ENCODE data around the gene TSTD2. TPM values are rescaled to one million over a fixed set of nuclear protein-coding genes. Genes with fewer than 3 reads are reported as not detected.
"Not testable (repeated sequence)": the region's sequence is repeated elsewhere in the genome, so short reads cannot be mapped to it uniquely, and the experiment has no call there.

The TSTD2 gene
- total RNA-seq, 1 experiment from 2014 or later = 13.0 TPM

DNA sequence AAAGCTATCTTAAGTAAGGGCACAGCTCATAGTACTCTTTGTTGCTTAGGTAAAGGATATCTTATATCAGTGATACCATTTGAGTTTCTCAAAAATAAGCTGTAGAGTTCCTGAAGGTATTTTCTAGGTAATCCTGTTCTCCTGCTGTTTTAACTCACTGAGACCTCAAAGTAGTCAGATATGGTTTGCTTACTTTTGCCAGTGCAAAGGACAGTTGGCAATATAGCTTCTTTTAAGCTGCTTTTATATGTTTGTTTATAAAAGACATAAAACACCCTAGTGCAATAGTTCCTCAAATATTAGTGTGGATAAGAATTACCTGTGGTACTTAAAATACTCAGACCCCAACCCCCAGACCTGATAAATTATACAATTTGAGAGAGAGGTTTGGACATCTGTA is 12.6 kb upstream of the TSTD2 start:
- H3K27me3 ChIP-seq (ENCODE audit: control insufficient read depth, insufficient read depth, low read length) = no peaks in the 10 kb centered on the region
- peaks cover 19% of the 10 kb centered on the region for H3K36me3 ChIP-seq (replicated peaks; ENCODE audit: control insufficient read depth, insufficient read depth, low read length)
- no peak overlapping the region for H3K4me3 ChIP-seq (ENCODE audit: insufficient read depth, low read depth, low read length)
- DNase-seq = no peak

DNA sequence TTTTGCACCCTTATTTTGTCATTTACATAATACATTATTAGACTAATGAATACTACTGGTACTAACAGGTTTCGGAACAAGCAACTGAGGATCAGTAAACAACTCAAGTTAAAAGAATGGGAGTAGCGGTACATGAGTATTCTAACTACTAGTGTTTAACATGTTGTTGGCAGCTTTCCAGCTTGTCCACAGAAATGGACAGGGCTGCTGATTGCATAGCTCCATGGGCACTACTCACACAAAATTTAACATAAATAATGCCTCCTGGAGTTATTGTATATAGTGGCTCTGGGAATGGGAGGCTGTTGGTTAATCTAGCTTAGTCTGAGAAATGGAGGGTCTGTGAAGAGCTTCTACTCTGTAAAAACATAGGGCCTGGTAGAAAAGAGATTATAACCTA is 7.2 kb upstream of the TSTD2 start:
- H3K27me3 ChIP-seq (ENCODE audit: control insufficient read depth, insufficient read depth, low read length) = no peaks in the 10 kb centered on the region
- H3K36me3 ChIP-seq (replicated peaks; ENCODE audit: control insufficient read depth, insufficient read depth, low read length) = peaks cover 7% of the 10 kb centered on the region
- H3K4me3 ChIP-seq (ENCODE audit: insufficient read depth, low read depth, low read length) = no peak overlapping the region
- DNase-seq = no peak

DNA sequence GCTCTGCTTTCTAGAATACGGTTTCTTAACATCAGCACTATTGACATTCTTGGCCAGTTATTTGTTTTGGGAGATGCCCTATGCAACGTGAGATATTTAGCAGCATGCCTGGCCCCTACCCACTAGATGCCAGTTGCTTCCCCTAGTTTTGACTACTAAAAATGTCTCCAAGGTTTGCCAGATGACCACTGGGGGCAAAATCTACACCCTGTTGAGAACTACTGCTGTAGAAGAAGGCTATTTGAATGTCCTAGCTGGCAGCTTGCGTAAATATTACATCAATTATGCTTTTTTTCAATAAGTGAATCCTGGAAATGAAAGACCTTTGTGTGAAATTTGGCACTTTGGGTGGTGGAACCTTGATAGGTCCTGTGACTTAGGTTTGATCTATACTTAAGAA is 5.5 kb upstream of the TSTD2 start:
- DNase-seq = peak; percentile 11
- H3K27me3 ChIP-seq (ENCODE audit: control insufficient read depth, insufficient read depth, low read length) = no peaks in the 10 kb centered on the region
- no peak overlapping the region for H3K4me3 ChIP-seq (ENCODE audit: insufficient read depth, low read depth, low read length)
- peaks cover 3% of the 10 kb centered on the region for H3K36me3 ChIP-seq (replicated peaks; ENCODE audit: control insufficient read depth, insufficient read depth, low read length)

DNA sequence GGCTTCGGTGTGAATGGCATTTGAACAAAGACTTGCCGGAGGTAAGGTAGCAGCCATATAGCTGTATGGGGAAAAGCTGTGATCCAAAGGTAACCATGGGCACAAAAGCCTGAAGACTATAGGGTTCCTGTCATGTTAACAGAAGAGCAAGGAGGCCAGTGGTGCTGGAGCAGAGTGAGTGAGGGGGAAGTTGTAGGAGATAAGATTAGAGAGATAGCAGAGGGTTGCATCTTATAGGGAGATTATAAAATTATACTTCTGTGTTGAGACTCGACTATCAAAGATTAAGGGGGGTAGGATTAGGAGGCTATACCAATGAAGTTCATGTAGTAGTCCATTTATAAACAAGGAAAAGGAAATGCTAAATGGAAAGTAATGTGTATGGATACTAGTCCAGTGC is 3.7 kb upstream of the TSTD2 start:
- no peak for DNase-seq
- Histone ChIP-seq H3K36me3 (replicated peaks; ENCODE audit: control insufficient read depth, insufficient read depth, low read length) (no peaks in the 10 kb centered on the region; the same call in 1 of the 2 replicates), H3K27me3 (ENCODE audit: control insufficient read depth, insufficient read depth, low read length) (no peaks in the 10 kb centered on the region), H3K4me3 (ENCODE audit: insufficient read depth, low read depth, low read length) (no peak overlapping the region)

DNA sequence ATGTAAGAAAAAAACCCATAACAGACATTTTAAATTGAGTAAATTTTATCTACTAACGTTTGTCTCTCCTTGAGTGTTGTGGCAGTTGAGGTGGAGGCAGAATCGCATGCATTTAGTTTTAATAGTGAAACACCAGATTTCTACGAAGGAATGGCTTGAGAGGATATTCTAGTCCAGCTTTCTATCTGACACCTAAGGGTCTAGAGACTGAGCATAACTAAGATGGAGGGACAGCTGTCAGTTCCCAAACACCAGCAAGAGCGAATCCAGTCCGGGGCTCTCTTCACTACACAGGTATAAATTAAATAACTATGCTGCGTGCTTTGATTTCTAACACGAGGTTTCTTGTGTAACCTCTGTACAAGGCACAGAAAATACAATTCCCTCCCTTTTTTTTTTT is 1.9 kb upstream of the TSTD2 start:
- H3K27me3 ChIP-seq (ENCODE audit: control insufficient read depth, insufficient read depth, low read length) = no peaks in the 10 kb centered on the region

DNA sequence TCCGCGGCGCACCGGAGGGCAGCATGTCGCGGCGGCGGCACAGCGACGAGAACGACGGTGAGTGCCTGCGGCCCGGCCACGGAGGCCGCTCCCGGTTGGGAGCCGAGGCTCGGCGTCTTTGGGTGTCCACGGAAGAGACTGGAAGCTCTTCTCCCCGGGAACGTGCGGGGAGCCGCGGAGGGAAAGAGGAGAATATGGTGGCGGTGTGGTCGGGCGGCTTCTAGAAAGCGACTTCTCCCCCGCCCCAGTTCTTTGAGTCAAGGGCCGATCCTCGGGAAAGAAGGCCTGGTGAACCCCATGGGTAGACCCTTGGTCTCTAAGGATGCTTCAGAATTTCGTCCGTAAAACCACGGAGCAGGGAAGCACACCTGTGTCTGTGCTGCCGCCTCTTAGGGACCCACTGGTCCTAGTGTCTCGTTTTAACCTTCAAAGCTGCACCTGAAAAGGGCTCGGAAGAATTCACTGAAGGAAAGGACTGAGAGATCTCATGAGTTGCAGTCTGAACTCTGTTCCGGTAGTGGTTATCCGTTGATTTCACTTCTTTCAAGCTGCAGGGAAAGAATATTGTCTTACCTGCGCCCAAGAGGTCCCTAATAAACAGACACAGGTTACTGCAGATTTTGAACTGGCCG is 807 bp upstream of the TSTD2 start:
- DNase-seq = no peak
- no peaks in the 10 kb centered on the region; the same call in 1 of the 2 replicates for H3K36me3 ChIP-seq (replicated peaks; ENCODE audit: control insufficient read depth, insufficient read depth, low read length)
- peak overlapping the region; percentile 94 for H3K4me3 ChIP-seq (ENCODE audit: insufficient read depth, low read depth, low read length)
- H3K27me3 ChIP-seq (ENCODE audit: control insufficient read depth, insufficient read depth, low read length) = no peaks in the 10 kb centered on the region

More for the DNA sequence above, 1.9 kb upstream of the TSTD2 start:
- no peak for DNase-seq
- no peak overlapping the region for H3K4me3 ChIP-seq (ENCODE audit: insufficient read depth, low read depth, low read length)
- no peaks in the 10 kb centered on the region for H3K36me3 ChIP-seq (replicated peaks; ENCODE audit: control insufficient read depth, insufficient read depth, low read length)

DNA sequence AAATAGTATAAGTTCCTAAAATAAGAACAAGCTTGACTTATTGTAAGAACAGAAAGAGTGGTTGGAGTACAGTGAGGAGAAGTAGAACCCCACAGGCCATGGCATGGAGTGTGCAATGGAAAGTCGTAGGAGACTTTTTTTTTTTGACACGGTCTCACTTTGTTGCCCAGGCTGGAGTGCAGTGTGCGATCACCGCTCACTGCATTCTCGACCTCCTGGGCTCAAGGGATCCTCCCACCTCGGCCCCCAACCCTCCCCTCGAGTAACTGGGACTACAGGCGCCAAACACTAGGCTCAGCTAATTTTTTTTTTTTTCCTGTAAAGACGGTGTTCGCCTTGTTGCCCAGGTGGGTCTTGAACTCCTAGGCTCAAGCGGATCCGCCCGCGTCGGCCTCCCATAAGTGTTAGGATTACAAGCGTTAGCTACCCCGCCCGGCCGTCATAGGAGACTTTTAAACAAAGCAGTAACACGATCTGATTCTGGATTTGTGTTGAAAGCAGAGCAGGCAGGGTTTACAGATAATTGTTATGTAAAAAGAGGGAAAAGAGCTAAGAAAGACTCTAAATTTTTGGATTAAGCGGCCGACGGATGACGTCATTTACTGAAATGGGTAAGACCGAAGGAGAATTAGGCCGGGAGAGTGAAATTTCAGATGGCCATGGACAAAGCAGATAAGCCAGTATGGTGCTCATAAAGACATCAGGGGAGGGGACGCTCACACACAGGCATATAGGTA is 752 bp downstream of the TSTD2 start:
- DNase-seq = peak; percentile 24
- peak overlapping the region; percentile 94 for H3K4me3 ChIP-seq (ENCODE audit: insufficient read depth, low read depth, low read length)
- H3K27me3 ChIP-seq (ENCODE audit: control insufficient read depth, insufficient read depth, low read length) = no peaks in the 10 kb centered on the region
- no peaks in the 10 kb centered on the region; the same call in 1 of the 2 replicates for H3K36me3 ChIP-seq (replicated peaks; ENCODE audit: control insufficient read depth, insufficient read depth, low read length)

DNA sequence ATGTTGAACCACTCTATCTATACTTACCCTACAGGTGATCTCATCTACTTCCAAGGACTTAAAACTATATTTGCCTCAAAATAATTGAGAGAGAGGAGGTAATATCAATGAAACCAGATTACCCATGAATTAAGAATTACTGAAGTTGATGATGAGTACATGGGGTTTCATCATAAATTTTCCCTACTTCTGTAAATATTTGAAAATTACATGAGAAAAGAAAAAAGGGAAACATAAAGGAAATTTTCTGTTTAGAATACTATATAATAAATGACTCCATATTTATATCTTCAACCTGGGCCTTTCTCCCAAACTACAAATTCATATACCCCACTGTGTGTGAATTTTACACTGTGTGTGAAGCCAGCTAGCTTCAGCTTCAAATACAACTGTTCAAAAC is 2.6 kb downstream of the TSTD2 start:
- no peaks in the 10 kb centered on the region for H3K27me3 ChIP-seq (ENCODE audit: control insufficient read depth, insufficient read depth, low read length)
- H3K36me3 ChIP-seq (replicated peaks; ENCODE audit: control insufficient read depth, insufficient read depth, low read length) = peaks cover 1% of the 10 kb centered on the region
- DNase-seq = no peak
- H3K4me3 ChIP-seq (ENCODE audit: insufficient read depth, low read depth, low read length) = no peak overlapping the region

DNA sequence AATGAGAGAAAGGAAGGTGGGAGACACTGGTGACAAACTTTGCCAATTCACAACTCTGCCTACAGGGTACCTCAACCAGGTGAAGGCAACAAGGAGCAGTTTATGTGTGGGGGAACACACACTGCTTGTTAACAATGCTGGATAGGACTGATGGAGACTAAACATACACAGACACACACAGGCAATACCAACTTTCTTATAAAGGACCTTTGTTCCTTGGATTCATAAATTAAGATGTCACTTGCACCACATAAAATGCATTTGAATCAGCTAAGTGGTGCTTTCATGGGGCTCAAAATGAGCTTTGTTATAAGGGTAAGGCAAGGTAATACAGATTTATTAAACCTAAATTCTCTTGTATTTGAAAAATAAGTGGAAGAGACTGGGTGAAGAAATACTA is 4.0 kb downstream of the TSTD2 start:
- no peaks in the 10 kb centered on the region for H3K27me3 ChIP-seq (ENCODE audit: control insufficient read depth, insufficient read depth, low read length)
- peaks cover 2% of the 10 kb centered on the region for H3K36me3 ChIP-seq (replicated peaks; ENCODE audit: control insufficient read depth, insufficient read depth, low read length)
- no peak for DNase-seq
- no peak overlapping the region for H3K4me3 ChIP-seq (ENCODE audit: insufficient read depth, low read depth, low read length)

DNA sequence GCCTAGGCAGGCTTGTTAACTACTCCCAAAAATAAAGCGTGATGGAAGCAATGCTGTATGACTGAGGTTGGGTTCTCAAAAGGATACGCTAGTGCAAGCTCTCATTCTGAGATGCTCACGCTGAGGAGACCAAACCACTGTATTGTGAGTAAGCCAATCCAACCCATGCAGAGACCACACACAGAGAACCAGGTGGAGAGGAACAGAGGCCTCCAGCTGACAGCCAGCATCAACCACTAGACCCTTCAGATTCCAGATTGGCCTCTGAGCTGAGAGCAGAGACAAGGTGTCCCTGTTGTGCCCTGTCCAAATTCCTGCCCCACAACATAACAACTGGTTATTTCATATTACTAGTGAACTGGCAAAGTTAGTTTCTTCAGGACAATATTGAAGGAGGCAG is 4.5 kb downstream of the TSTD2 start:
- Histone ChIP-seq H3K4me3 (ENCODE audit: insufficient read depth, low read depth, low read length) (no peak overlapping the region), H3K27me3 (ENCODE audit: control insufficient read depth, insufficient read depth, low read length) (no peaks in the 10 kb centered on the region), H3K36me3 (replicated peaks; ENCODE audit: control insufficient read depth, insufficient read depth, low read length) (peaks cover 2% of the 10 kb centered on the region)
- peak; percentile 22 for DNase-seq

DNA sequence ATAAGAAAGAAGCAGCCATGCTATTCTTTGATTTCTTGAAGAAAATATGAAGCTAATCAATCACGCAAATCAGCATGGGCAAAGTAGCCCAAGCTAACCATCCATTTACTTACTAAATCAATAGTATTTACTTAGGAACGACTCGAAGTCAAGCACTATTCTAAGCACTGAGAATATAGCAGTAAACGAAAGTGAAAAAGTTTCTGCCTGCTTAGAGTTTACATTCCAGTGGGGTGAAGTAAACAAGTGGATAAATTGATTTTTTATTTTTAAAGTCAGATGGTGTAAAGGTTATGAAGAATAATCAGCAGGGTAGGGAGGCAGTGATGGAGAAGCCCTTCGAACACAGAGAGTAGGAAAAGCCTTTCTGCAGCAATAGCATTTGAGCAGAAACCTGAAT is 5.5 kb downstream of the TSTD2 start:
- no peaks in the 10 kb centered on the region for H3K27me3 ChIP-seq (ENCODE audit: control insufficient read depth, insufficient read depth, low read length)
- no peak for DNase-seq
- H3K4me3 ChIP-seq (ENCODE audit: insufficient read depth, low read depth, low read length) = no peak overlapping the region
- peaks cover 4% of the 10 kb centered on the region for H3K36me3 ChIP-seq (replicated peaks; ENCODE audit: control insufficient read depth, insufficient read depth, low read length)

DNA sequence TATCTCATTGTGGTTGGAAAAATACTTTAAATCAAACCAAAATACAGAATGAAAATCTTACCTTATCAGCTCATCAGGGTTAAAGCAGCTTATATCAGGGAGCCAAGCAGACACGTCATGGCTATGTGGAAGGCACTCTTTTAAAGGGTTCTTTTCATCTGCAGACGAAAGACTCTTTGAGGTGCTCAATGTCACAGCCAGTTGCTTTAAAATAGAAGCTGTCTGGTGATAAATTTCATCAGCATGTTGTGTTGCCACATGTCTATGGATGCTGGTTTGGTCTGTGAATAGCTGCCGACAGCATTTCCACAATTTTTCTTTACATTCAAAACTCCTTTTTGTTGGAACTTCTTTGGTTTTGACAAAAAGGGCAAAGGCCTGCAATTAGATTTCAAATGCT is 7.5 kb downstream of the TSTD2 start:
- peaks cover 8% of the 10 kb centered on the region for H3K36me3 ChIP-seq (replicated peaks; ENCODE audit: control insufficient read depth, insufficient read depth, low read length)
- no peak for DNase-seq
- no peaks in the 10 kb centered on the region for H3K27me3 ChIP-seq (ENCODE audit: control insufficient read depth, insufficient read depth, low read length)

DNA sequence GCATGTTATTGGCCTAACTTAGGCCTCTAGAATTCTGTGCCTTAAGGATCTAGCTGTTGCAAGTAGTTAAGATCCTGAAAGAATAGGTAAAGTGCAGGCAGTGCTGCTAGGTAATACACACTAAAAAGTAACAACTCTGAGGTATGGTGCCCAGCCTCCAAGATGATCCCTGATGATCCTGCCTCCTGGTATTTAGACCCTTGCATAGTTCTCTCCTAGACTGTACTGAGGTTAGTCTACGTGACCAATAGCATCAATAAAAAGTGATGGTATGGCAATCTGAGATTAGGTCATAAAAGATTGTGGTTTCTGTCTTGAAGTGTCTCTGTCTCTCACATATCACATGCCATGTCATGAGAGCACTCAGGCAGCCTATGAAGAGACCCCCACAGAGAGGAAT is 9.2 kb downstream of the TSTD2 start:
- DNase-seq = no peak
- Histone ChIP-seq H3K36me3 (replicated peaks; ENCODE audit: control insufficient read depth, insufficient read depth, low read length) (peaks cover 8% of the 10 kb centered on the region), H3K4me3 (ENCODE audit: insufficient read depth, low read depth, low read length) (no peak overlapping the region), H3K27me3 (ENCODE audit: control insufficient read depth, insufficient read depth, low read length) (no peaks in the 10 kb centered on the region)

More for the DNA sequence above, 7.5 kb downstream of the TSTD2 start:
- H3K4me3 ChIP-seq (ENCODE audit: insufficient read depth, low read depth, low read length) = no peak overlapping the region

DNA sequence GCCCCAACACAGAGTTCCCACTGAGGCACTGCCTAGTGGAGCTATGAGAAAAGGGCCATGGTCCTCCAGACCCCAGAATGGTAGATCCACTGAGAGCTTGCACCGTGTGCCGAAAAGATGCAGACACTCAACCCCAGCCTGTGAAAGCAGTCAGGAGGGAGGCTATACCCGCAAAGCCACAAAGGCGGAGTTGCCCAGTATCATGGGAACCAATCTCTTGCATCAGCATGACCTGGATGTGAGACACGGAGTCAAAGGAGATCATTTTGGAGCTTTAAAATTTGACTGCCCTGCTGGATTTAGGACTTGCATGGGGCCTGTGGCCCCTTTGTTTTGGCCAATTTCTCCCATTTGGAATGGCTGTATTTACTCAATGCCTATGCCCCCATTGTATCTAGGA is 10.7 kb downstream of the TSTD2 start:
- H3K36me3 ChIP-seq (replicated peaks; ENCODE audit: control insufficient read depth, insufficient read depth, low read length); H3K4me3 ChIP-seq (ENCODE audit: insufficient read depth, low read depth, low read length); H3K27me3 ChIP-seq (ENCODE audit: control insufficient read depth, insufficient read depth, low read length); DNase-seq: not testable (repeated sequence)

DNA sequence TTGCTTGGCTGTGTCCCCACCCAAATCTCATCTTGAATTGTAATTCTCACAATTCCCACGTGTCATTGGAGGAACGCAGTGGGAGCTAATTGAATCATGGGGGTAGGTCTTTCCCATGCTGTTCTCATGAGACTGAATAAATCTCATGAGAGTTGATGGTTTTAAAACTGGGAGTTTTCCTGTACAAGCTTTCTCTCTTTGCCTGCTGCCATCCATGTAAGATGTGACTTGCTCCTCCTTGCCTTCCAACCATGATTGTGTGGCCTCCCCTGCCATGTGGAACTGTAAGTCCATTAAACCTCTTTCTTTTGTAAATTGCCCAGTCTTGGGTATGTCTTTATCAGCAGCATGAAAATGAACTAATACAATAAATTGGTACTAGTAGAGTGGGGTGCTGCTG is 13.1 kb downstream of the TSTD2 start:
- H3K27me3 ChIP-seq (ENCODE audit: control insufficient read depth, insufficient read depth, low read length); DNase-seq; H3K36me3 ChIP-seq (replicated peaks; ENCODE audit: control insufficient read depth, insufficient read depth, low read length); H3K4me3 ChIP-seq (ENCODE audit: insufficient read depth, low read depth, low read length): not testable (repeated sequence)

Measured in H7 (cell line).